NCI-H446 treated with DMSO at 0.1 percent for 48 hours (cell line): ENCODE results near the gene CTAGE15.
"Not testable (repeated sequence)": the region's sequence is repeated elsewhere in the genome, so short reads cannot be mapped to it uniquely, and the experiment has no call there.

Source experiments
- DNase-seq: peaks from one replicate; lab custom pipeline; 2025; lab: John Stamatoyannopoulos, UW

CTAGE15 gene, protein sequence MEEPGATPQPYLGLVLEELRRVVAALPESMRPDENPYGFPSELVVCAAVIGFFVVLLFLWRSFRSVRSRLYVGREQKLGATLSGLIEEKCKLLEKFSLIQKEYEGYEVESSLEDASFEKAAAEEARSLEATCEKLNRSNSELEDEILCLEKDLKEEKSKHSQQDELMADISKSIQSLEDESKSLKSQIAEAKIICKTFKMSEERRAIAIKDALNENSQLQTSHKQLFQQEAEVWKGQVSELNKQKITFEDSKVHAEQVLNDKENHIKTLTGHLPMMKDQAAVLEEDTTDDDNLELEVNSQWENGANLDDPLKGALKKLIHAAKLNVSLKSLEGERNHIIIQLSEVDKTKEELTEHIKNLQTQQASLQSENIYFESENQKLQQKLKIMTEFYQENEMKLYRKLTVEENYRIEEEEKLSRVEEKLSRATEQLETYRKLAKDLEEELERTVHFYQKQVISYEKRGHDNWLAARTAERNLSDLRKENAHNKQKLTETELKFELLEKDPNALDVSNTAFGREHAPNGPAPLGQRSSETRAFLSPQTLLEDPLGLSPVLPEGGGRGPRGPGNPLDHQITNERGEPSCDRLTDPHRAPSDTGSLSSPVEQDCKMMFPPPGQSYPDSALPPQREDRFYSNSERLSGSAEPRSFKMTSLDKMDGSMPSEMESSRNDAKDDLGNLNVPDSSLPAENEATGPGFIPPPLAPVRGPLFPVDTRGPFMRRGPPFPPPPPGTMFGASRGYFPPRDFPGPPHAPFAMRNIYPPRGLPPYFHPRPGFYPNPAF

DNA sequence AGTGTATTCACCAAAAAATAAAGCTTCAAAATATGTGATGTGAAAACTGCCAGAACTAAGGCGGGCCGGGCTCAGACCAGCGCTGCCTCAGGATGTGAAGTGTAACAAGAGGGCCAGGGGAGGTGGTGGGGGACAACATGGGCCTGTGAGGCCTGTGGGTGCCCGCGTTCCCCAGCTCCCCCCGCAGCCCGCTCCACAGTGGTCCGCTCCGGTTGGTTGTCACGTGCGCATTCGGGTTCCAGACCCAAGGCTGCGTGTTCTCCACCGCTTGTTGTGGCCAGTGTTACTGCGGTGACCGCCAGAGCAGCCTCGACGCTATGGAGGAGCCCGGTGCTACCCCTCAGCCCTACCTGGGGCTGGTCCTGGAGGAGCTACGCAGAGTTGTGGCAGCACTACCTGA, at the start of gene CTAGE15:
Gene CTAGE15, plus strand, starts transcription at position 301 of the 400 bp plus-strand sequence. Its CDS starts 17 bp downstream, at position 318.
- not testable (repeated sequence) for DNase-seq

DNA sequence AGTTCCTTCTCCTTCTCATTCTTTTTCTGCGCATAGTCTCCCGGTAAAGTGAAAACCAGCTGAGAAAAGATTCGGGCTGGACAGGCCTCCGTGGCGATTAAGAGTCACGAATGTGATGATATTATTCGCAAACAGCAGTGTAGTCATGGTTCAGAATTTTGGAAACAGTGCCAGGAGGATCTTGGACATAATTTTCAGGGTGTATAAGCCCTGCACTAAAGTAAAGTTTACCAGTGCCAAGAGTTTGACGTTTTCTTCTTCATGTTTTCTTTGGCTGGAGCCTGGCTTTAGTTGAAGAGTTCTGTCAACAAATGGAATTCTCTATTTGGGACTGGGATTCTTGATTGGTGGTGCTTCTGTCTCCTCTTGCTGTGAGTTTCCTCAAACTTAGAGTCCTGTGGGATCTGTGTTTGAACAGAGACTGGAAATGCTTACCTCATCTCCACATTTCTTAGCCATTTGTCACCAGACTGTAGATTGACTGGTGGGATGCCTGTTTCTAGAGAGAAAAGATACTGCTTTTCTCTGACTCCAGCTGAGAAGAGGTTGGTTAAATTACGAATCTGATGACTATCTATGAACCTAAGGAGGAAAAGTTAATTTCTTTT, 49.2 kb upstream of the CTAGE15 start:
- not testable (repeated sequence) for DNase-seq

DNA sequence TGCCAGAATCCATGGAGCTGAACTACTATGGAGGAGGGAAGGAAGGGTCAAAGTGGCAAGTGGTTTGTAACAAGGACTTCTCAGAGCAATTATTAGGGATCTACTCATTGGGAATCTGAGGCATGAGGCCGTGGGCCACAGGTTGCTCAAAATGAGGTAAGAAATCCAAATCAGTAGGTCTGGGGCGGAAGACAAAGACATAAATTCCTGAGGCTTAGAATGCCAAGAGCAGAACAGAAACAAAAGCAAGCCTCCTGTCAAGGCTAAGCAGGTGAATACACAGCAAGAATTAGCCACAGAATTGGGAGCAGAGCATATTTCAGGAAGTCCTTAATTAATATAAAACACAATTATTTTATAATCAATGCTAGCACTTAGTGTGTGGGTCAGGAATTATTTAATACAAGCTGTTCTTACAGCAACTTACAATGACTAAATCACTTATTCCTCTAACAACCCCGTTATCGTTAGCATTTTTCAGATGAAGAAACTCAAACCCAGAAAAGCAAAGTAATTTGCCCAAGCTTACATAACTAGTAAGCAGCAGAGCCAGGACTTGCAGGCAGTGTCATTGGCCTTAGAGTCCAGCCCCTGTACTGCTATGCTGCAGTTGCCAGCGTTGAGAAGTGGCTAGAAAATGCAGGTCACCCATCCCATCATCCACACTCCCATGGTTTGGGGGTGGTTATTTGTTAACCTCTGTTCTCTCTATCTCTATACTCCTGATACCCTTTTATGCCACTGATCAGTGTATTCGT, 40.3 kb upstream of the CTAGE15 start:
- DNase-seq: not testable (repeated sequence)

DNA sequence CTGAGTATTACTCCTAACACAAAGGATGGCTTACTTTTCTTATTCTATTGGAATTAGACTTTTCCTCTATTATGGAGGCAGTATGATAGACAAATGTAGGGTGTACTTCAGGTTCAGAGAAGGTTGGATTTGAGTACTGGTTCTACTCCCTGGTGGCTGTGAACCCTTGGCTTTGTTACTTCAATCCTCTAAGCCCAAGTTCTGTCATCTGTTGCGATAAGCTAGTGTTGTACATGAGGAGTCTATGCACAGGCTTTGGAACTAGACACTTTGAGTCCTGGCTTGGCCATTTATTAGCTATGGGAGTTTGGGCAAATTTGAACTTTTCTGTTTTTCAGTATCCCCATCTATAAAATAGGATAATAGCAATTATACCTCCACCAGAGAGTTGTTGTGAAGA, 39.7 kb upstream of the CTAGE15 start:
- DNase-seq: not testable (repeated sequence)

DNA sequence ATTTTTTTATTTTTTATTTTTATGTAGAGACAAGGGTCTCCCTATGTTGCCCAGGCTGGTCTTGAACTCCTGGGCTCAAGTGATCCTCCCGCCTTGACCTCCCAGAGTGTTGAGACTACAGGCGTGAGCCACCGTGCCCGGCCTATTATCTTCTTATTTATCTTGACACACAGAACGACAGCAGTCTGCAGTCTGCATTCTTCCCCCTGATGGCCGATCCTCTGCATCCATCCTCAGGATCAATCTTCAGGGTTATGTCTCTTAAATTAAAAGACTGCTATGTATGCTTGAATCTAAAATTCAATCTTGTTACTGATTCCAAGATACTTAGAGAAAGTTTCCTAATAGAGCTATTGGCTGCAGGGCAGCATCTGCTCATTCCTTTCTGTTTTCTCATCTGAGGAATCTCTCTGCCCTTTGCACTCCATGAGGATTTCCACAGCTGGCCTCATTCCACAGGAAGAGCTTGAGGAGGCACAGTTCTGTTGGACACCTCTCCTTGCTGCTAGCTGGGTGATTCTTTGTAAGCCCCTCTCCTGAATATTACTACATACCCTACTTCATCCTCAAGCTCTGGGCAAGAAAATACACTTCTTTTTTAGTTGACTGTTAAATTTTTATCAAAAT, 38.3 kb upstream of the CTAGE15 start:
- not testable (repeated sequence) for DNase-seq

DNA sequence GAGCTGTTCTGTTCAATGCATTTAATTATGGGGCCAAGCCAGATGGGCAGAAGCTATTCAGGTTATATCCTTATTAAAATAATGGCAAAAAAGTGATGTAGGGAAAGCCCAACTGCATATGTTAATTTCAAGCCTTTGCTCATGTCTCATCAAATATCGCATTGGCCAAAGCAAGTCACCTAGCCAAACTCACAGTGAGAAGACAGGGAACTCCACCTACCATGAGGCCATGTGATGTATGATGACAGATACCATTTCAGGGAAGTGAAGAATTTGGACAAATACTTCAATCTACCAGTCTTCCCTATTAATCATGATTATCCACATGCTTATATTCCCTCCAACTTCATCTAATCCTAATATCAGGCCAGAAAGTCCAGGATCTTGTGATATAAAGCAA, 35.2 kb upstream of the CTAGE15 start:
- not testable (repeated sequence) for DNase-seq

DNA sequence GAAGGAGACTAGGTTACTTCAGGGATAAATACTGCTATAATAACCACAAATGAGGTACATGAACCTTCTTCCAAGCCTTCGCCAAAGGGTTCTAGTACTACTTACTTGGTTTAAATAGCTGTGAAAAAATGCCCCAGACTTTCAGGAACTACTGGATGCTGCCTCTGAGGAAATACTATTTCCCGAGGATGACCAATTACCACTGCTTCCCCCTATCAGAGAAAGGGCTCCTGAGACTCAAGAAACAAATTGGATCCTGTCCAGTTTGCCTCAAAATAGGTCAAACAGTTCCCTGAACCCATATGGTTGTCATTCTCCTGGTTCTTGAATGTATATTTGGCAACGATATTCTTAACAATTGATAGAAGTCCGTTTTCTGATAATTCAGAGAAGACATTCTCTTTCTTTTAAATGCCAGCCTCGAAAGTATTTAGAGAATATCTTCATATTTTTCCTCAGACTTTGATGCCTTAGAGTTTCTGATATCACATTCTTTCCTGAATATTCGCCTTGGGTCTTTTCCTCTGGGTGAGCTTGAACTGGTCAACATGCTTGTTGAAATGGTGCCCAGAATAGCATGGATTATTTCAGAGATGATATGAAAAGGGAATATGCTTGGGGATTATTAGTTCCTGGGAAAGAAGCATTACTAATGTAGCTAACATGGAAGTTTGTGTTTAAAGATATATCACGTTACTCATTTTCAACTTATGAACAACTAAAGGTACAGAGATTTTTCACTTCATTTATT, 28.1 kb upstream of the CTAGE15 start:
- DNase-seq: not testable (repeated sequence)

DNA sequence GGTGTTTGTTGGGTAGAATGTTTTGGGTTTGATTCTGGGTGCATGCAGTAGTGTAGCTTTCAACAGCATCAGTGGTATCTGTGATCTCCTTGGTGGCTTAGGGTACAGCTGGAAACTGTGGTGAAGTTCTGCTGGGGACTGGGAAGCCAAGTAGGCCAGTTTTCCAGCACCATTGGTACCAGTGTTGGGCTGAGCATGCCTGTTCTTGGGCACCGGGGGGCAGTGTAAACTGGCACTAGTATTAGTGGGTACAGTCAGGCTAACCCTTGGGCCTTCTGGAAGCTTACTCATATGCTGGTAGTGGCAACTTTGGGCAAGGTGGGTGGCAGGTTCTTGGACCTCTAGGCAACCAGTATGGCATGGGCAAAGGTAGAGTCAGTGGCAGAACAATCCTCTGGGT, 15.6 kb upstream of the CTAGE15 start:
- DNase-seq: not testable (repeated sequence)

DNA sequence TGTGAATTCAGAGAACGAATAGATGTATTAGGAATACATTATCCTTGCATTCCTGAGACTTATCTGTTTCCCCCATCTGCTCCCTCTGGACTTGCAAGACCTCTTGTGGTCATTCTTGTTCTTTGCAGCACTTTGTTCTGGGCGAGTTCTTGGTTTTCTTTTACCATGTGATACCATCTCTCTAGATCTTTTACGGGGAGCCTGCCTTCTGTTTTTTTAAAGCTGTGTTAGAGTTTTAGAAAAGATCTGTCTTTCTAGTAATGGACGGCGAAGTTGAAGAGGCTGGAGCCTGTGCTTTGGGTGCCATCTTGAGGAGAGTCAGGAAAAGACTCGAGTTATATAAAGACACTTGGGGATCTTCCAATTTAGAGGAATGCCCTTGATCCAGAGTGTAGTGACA, 8.3 kb upstream of the CTAGE15 start:
- DNase-seq: not testable (repeated sequence)

DNA sequence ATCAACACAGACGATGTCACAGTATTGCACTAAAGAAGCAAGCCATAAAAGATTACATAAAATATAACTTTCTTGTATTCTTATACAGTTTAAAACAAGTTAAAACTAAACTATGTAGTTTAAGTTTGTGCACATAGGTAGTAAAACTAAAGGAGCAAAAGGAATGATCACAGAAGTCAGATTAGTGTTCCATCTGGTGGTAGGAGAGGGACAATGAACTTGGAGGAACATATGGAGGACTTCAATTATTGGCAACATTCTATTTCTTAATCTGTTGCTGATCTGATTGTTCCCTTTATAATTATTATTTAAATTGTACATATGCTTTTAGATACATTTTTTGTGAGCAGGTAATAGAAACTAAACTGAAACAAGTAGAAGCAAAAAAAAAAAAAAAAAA, 5.6 kb upstream of the CTAGE15 start:
- DNase-seq: not testable (repeated sequence)

DNA sequence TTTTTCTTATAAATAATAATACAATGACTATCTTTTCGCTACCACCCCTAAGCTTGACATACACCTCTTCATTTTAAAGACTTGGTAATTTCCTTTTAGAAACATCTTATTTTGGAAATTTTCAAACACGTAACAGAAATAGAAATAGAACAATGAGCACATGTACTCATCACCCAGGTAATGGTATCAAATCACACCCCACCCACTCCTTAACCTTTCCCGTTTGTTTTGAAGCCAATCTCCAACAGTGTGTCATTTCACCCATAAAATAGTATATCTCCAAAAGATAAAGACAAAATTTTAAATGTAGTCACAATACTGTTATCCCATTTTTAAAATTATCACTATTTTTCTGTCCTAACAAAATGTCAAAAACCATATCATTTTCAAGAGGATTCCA, 16.6 kb downstream of the CTAGE15 start:
- not testable (repeated sequence) for DNase-seq

DNA sequence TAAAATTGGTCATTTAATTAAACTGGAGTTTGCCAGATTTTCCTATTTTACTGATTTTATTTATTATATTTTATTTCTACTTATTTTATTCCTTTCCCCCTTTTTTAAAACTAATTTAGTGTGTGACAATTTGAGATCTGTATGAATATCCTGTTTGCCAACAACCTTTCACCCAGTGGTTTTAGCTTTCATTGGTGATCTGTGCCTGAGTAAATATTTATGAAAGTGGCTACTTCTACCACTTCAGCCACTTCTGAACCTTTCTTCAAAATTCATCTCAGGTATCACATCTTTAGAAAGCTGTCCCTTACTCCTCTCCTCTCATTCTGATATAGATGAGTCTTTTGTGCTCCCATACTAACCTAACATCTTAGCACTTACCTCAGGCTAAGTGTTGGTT, 18.3 kb downstream of the CTAGE15 start:
- DNase-seq: not testable (repeated sequence)

DNA sequence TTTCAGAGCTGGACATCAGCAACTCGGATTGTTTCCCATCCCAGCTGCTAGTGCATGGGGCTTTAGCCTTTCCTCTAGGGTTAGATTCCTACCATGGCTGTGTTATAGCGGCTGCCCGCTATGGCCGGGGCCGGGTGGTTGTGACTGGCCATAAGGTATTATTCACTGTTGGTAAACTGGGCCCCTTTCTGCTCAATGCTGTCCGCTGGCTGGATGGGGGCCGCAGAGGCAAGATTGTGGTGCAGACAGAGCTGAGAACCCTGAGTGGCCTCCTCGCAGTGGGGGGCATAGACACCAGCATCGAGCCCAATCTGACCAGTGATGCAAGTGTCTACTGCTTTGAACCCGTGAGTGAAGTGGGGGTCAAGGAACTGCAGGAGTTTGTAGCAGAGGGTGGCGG, 26.5 kb downstream of the CTAGE15 start:
- DNase-seq: not testable (repeated sequence)

DNA sequence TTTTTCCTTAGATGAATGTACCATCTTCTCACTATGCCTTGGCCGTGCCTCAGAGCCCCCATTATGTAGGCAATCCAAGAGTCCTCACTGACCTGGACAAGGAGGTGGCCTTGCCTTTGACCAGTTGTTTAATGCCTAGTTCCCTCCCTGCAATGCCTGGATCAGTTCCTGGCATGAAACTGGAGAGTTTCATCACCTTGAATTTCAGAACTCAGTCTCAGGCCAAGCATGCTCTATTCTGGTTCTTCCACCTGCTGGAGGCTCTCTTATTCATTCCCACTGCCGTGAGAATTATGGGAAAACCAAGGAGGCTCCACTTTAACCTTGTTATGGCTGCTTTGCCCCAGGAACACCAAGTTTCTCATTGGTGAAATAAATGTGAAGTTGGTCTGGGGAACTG, 31.9 kb downstream of the CTAGE15 start:
- DNase-seq: not testable (repeated sequence)

DNA sequence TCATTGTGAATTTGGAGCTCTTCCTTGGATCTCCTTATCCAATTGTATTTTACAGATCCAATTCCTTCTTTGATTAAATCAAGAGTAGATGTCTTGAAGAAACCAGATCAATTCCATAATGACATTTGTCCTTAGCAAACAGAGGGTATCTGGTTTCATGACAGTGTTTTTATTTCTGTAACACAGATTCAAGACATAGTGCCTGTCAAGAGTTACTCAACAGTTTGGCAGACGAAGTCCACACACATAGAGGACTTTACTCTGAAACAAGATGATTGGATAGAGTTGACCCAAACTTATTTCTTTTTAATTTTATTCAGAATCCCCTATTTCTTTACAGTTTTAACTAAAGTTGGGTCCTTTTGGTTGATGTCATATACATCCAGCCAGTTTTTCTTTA, 34.5 kb downstream of the CTAGE15 start:
- not testable (repeated sequence) for DNase-seq

DNA sequence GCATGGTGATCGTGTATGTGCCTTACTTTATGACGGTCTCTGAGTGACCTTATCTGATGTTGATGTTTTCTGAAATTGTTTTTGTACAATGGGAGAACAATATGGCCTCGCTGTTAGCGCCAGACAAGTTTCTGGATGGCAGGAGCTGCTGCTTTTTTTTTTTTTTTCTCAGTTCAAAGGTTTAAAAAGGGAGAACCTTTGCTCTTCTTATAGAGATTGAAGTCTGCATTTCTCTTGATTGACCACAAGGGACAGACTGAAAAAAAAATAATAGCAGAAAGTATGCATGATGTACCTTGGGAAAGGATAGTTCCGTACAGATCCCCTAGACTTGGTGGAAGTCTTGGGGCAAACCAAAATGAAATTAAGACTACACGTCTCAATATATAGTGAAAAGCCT, 43.9 kb downstream of the CTAGE15 start:
- not testable (repeated sequence) for DNase-seq

DNA sequence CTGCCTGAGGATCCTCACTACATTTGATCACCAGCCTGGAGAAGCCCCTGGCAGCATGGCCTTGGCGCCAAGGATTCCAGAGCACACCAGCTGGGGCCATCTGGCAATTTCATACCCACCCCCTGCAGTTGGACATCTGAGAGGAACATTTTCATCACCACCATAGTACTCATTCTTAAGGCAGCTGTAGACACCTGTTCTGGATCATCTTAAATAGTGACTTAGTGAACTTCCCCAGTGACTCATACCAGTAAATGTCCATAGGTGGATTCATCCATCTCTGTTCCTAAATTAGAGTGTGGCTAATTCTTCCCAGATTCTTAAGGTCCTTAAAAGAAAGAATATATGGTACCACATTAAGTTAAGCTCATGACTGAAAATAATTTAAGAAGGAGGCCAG, 45.6 kb downstream of the CTAGE15 start:
- not testable (repeated sequence) for DNase-seq

DNA sequence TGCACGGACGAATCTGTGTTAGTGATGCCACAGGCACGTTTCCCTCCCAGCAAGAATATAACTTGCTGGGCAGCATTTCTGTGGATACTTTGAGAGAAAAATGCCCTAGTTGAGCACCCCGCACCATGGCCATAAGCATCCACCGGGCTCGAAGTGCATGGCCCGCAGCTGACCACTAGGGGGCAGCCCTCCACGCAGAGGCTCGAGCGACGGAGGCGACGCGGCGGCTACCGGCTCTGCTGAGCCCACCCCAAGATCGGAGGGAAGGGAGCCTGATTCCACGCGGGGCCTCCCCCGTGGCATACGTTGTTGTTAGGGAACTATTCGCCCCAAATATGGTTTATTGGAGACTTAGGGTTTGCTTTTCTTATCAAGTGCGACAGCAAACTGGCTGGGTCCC, 48.5 kb downstream of the CTAGE15 start:
- DNase-seq: not testable (repeated sequence)

DNA sequence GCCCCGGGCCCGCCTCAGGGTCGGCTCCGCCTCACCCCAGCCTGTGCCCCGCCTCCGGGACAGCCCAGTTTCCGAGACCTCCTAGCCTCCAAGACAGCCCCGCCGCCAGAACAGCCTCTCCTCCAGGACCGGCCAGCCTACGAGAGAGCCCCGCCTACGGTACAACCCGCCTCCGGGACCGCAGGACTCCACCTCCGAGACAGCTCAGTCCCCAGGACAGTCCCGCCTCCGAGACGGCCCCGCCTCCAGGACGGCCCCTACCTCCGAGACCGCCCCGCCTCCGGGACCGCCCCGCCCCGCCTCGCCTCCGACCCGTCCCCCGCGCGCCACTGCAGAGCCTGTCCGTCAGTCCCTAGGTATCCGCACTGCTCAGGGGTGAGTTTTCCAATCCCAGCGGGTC, 49.0 kb downstream of the CTAGE15 start, which contains the start of gene TCAF2:
Gene TCAF2, plus strand, starts transcription at position 329 of the 400 bp plus-strand sequence.
- not testable (repeated sequence) for DNase-seq

DNA sequence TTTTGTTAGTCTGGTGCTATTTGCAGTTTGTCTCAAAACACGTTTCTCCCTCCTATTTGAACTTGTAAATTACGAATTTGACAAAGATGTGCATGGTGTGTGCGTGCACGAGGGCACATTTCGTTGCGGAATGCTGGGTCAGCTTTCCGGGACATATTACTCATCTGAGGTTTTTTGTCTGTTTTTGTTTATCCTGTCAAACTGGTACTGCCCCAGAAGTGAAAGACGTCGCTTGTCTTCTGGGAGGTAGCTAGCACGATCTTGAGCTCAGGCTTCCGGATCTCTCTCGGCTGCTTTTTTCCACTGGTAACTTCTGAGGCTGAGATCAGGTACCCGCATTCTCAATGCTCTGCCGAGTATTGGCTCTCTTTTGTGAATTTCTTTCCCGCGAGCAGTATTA, 49.6 kb downstream of the CTAGE15 start:
- DNase-seq: not testable (repeated sequence)
